ENCODE results near the gene PPIH.

Gene PPIH

GRCh38 chr1:42679364-42679983 is 21.3 kb downstream of the PPIH start:
- TF ChIP-seq EZH2phosphoT487 (IDR thresholded peaks at IDR 0.05; ENCODE audit: borderline replicate concordance, low read length) (no peak), CTCF (IDR thresholded peaks at IDR 0.05; ENCODE audit: low read depth, low read length, poor library complexity, severe bottlenecking) (no peak)
- peaks cover 8% of the 10 kb centered on the region; the same call in 1 of the 2 replicates for H3F3A ChIP-seq (ENCODE audit: control insufficient read depth, insufficient read depth)
- H4K20me1 ChIP-seq (ENCODE audit: control insufficient read depth, insufficient read depth, low read depth, low read length) = peaks cover 14% of the 10 kb centered on the region
- peaks cover 41% of the 10 kb centered on the region for H3K36me3 ChIP-seq (ENCODE audit: control insufficient read depth, low read length)
- H3K79me2 ChIP-seq (ENCODE audit: control insufficient read depth, low read length) = peaks cover 44% of the 10 kb centered on the region
- H3K4me2 ChIP-seq (ENCODE audit: low read length) = peak overlapping the region; percentile 81
- H3K9me2 ChIP-seq (replicated peaks; ENCODE audit: control insufficient read depth, low read length) = no peaks in the 10 kb centered on the region
- peak overlapping the region; percentile 77 for H3K4me3 ChIP-seq (ENCODE audit: low read length)
- no peaks in the 10 kb centered on the region for H3K9me3 ChIP-seq (ENCODE audit: control insufficient read depth, insufficient read depth, low read length)
- no peaks in the 10 kb centered on the region for H3K27me3 ChIP-seq (ENCODE audit: control insufficient read depth, low read length)
- H3K4me1 ChIP-seq (ENCODE audit: control insufficient read depth, low read length) = peaks cover 43% of the 10 kb centered on the region
- H3K27ac ChIP-seq (ENCODE audit: low read depth, low read length) = no peak overlapping the region

GRCh38 chr1:42680055-42680454 is 21.8 kb downstream of the PPIH start:
- Histone ChIP-seq H3K4me3 (ENCODE audit: low read length) (peak overlapping the region; percentile 77), H3K9me3 (ENCODE audit: control insufficient read depth, insufficient read depth, low read length) (no peaks in the 10 kb centered on the region), H3F3A (ENCODE audit: control insufficient read depth, insufficient read depth) (peaks cover 8% of the 10 kb centered on the region; the same call in 1 of the 2 replicates), H3K27me3 (ENCODE audit: control insufficient read depth, low read length) (no peaks in the 10 kb centered on the region), H3K4me2 (ENCODE audit: low read length) (peak overlapping the region; percentile 81), H3K79me2 (ENCODE audit: control insufficient read depth, low read length) (peaks cover 50% of the 10 kb centered on the region), H3K36me3 (ENCODE audit: control insufficient read depth, low read length) (peaks cover 41% of the 10 kb centered on the region), H3K27ac (ENCODE audit: low read depth, low read length) (no peak overlapping the region), H3K9me2 (replicated peaks; ENCODE audit: control insufficient read depth, low read length) (no peaks in the 10 kb centered on the region), H3K4me1 (ENCODE audit: control insufficient read depth, low read length) (peaks cover 43% of the 10 kb centered on the region), H4K20me1 (ENCODE audit: control insufficient read depth, insufficient read depth, low read depth, low read length) (peaks cover 20% of the 10 kb centered on the region)
- TF ChIP-seq CTCF (IDR thresholded peaks at IDR 0.05; ENCODE audit: low read depth, low read length, poor library complexity, severe bottlenecking) = no peak
- no peak for TF ChIP-seq EZH2phosphoT487 (IDR thresholded peaks at IDR 0.05; ENCODE audit: borderline replicate concordance, low read length)

GRCh38 chr1:42680921-42681683 is 22.9 kb downstream of the PPIH start:
- Histone ChIP-seq H3K4me2 (ENCODE audit: low read length) (peak overlapping the region; percentile 81), H3K79me2 (ENCODE audit: control insufficient read depth, low read length) (peaks cover 61% of the 10 kb centered on the region), H3K4me3 (ENCODE audit: low read length) (peak overlapping the region; percentile 77), H3K36me3 (ENCODE audit: control insufficient read depth, low read length) (peaks cover 41% of the 10 kb centered on the region), H3K27ac (ENCODE audit: low read depth, low read length) (peak overlapping the region; percentile 58), H3K9me3 (ENCODE audit: control insufficient read depth, insufficient read depth, low read length) (no peaks in the 10 kb centered on the region), H3K9me2 (replicated peaks; ENCODE audit: control insufficient read depth, low read length) (no peaks in the 10 kb centered on the region), H3K27me3 (ENCODE audit: control insufficient read depth, low read length) (no peaks in the 10 kb centered on the region), H3F3A (ENCODE audit: control insufficient read depth, insufficient read depth) (peaks cover 8% of the 10 kb centered on the region; the same call in 1 of the 2 replicates), H4K20me1 (ENCODE audit: control insufficient read depth, insufficient read depth, low read depth, low read length) (peaks cover 30% of the 10 kb centered on the region), H3K4me1 (ENCODE audit: control insufficient read depth, low read length) (peaks cover 45% of the 10 kb centered on the region)
- TF ChIP-seq CTCF (IDR thresholded peaks at IDR 0.05; ENCODE audit: low read depth, low read length, poor library complexity, severe bottlenecking) (peak; percentile 21), EZH2phosphoT487 (IDR thresholded peaks at IDR 0.05; ENCODE audit: borderline replicate concordance, low read length) (no peak)

Data from DOHH2 (cell line).